Measurements from ENCODE around the gene AK6.

- TF ChIP-seq CTCF (IDR thresholded peaks at IDR 0.05) (no peak), POLR2AphosphoS5 (IDR thresholded peaks at IDR 0.05) (no peak), POLR2A (IDR thresholded peaks at IDR 0.05) (no peak), EP300 (IDR thresholded peaks at IDR 0.05) (no peak)
These were observed 37.5 kb downstream of the AK6 start for GRCh38 chr5:69331528-69332445.

Measured in upper lobe of left lung (tissue), 4 donors.